GM18868 (cell line): ENCODE measurements around the gene NDUFAF2.
"Not testable (repeated sequence)": the region's sequence is repeated elsewhere in the genome, so short reads cannot be mapped to it uniquely, and the experiment has no call there.

Experiments used
- ATAC-seq: cut with Tn5 transposase; IDR thresholded peaks from one replicate; pipeline ENCODE4 v1.9.1; 2021; ENCODE audit warnings: mild to moderate bottlenecking, moderate library complexity; ENCODE audit not compliant: unreplicated experiment

Gene NDUFAF2

GRCh38 chr5:61047346-61047745, 102.3 kb downstream of the NDUFAF2 start:
- no peak for ATAC-seq

- ATAC-seq: no peak
Measured at GRCh38 chr5:61048534-61048933, 103.5 kb downstream of the NDUFAF2 start.

GRCh38 chr5:61050292-61050691, 105.3 kb downstream of the NDUFAF2 start:
- no peak for ATAC-seq

GRCh38 chr5:61051267-61051666, 106.3 kb downstream of the NDUFAF2 start:
- ATAC-seq: no peak

GRCh38 chr5:61052882-61053281, 107.9 kb downstream of the NDUFAF2 start:
- no peak for ATAC-seq

- no peak for ATAC-seq
Measured at GRCh38 chr5:61053937-61054336, 108.9 kb downstream of the NDUFAF2 start.

- ATAC-seq: peak; percentile 63
Measured at GRCh38 chr5:61055434-61056006, 110.5 kb downstream of the NDUFAF2 start.

- no peak for ATAC-seq
Measured at GRCh38 chr5:61059499-61059898, 114.5 kb downstream of the NDUFAF2 start.

GRCh38 chr5:61069150-61069549, 124.1 kb downstream of the NDUFAF2 start:
- ATAC-seq: no peak

- ATAC-seq: no peak
Measured at GRCh38 chr5:61071526-61071925, 126.5 kb downstream of the NDUFAF2 start.

- no peak for ATAC-seq
Measured at GRCh38 chr5:61076626-61077025, 131.6 kb downstream of the NDUFAF2 start.

GRCh38 chr5:61081741-61082140, 136.7 kb downstream of the NDUFAF2 start:
- no peak for ATAC-seq

- ATAC-seq: no peak
Measured at GRCh38 chr5:61082516-61083280, 137.7 kb downstream of the NDUFAF2 start.

GRCh38 chr5:61084658-61085057, 139.7 kb downstream of the NDUFAF2 start:
- no peak for ATAC-seq

GRCh38 chr5:61085885-61086284, 140.9 kb downstream of the NDUFAF2 start:
- no peak for ATAC-seq

GRCh38 chr5:61087921-61088320, 142.9 kb downstream of the NDUFAF2 start:
- ATAC-seq: no peak

- no peak for ATAC-seq
Measured at GRCh38 chr5:61089351-61089750, 144.3 kb downstream of the NDUFAF2 start.

- ATAC-seq: not testable (repeated sequence)
Measured at GRCh38 chr5:61093046-61093771, 148.2 kb downstream of the NDUFAF2 start.

- no peak for ATAC-seq
Measured at GRCh38 chr5:61097465-61097864, 152.5 kb downstream of the NDUFAF2 start.

- no peak for ATAC-seq
Measured at GRCh38 chr5:61098251-61098995, 153.4 kb downstream of the NDUFAF2 start.

GRCh38 chr5:61100437-61100836, 155.4 kb downstream of the NDUFAF2 start:
- ATAC-seq: no peak
